ENCODE results near the gene C16orf86. TPM values are rescaled to one million over a fixed set of nuclear protein-coding genes. Genes with fewer than 3 reads are reported as not detected.

C16orf86 gene
- 3.3 and 3.8 TPM in 2 replicates for total RNA-seq

GRCh38 chr16:67666559-67667452 lies at the start of gene C16orf86, which contains the start of gene ENKD1:
Gene C16orf86 (plus strand): TSS chr16:67666814. CDS start chr16:67666971, 157 bp downstream.
Gene ENKD1 (minus strand): TSS chr16:67666750. CDS start chr16:67666442, 308 bp downstream.

DNA sequence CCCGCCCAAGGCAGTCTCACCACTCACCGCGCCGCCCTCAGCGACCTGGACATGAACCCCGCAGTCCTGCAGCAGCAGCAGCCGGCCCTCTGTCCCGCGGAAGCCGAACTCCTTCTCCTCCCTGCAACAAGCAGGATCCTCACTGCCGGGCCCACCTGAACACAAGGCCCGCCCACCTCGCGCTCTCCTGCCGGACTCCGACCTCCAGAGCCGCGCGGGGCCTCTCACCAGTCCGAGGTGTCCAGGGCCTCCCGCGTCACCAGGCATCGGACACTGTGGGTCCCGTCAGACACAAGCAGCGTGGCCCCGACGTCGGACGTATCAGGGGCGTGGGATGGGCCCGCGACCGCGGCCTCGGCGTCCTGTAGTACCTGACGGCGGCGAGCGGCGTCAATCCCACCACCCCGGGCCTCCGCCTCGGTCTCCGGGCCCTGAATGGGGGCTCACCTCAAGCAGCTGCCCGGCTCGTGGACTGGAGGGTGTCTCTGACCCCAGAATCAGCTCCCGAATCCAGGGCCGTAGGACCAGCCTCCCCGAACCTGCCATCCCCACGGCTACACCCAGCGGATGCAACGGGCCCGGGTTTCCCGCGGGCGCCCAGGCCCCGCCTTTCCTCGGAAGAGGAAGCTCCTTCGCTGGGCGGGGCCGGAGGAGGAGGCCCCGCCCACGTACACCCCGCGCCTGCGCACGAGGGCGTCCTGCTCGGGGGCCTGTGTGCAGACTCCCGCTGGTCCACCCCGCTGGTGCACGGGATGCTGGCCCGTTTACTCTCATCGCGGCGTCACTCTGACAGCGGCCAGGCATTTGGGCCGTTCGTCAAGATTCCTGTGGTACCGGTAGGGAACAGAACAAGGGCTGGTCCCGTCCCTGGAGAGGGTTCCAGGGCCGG lies 6.7 kb upstream of the C16orf86 start, which contains the start of gene ACD:
TSS of gene ACD (minus strand) at position 586 of the 889 bp plus-strand sequence. CDS start at position 546, 40 bp downstream.

DNA sequence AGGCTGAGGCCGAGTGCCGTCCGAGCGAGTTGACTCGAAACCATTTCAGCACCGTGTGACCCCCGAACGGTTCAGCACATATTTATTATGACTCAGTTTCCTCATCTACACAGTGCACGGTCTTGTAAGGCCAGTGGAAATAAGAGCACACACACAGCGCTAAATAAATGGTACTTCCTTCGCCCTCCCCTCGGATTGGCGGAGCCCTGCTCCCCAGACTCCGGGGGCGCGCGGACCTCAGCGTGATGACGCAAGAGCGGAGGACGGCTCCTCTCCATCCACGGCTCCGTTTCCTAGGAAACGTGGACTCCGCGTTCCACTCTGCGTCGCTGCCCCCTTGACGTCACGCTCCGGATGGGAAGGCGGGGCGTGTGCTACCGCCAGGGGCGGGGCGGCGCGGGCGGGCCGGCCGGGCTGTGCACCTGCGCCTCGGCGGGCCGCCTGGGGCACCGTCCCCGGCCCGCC lies 6.0 kb upstream of the C16orf86 start, which contains the start of gene PARD6A:
TSS of gene PARD6A (plus strand) at position 397 of the 465 bp plus-strand sequence. CDS start 79 bp downstream, outside the sequence.

Other genes starting within 250 kb of the C16orf86 start
- gene HSD11B2, start 235.7 kb upstream of the C16orf86 start, total RNA-seq, result 0.09 TPM in 1 of 2 replicates, not detected in the other
- 84.4 and 95.4 TPM in 2 replicates for gene ATP6V0D1, start 185.7 kb upstream of the C16orf86 start, total RNA-seq
- gene AGRP, start 183.3 kb upstream of the C16orf86 start, total RNA-seq, result not detected in 2 replicates
- 34.5 and 37.4 TPM in 2 replicates for gene RIPOR1, start 138.0 kb upstream of the C16orf86 start, total RNA-seq
- 20.2 and 30.3 TPM in 2 replicates for gene CTCF, start 104.3 kb upstream of the C16orf86 start, total RNA-seq
- 0.17 and 0.33 TPM in 2 replicates for gene CARMIL2, start 21.7 kb upstream of the C16orf86 start, total RNA-seq
- gene ACD, start 6.6 kb upstream of the C16orf86 start, total RNA-seq, result 7.2 and 10.4 TPM in 2 replicates
- 1.5 and 2.8 TPM in 2 replicates for gene PARD6A, start 5.9 kb upstream of the C16orf86 start, total RNA-seq
- 10.7 and 11.7 TPM in 2 replicates for gene ENKD1, start 64 bp upstream of the C16orf86 start, total RNA-seq
- 63.6 and 72.4 TPM in 2 replicates for gene GFOD2, start 52.5 kb downstream of the C16orf86 start, total RNA-seq
- 7.0 and 7.9 TPM in 2 replicates for gene RANBP10, start 139.7 kb downstream of the C16orf86 start, total RNA-seq
- gene TSNAXIP1, start 140.1 kb downstream of the C16orf86 start, total RNA-seq, result 0.26 and 0.76 TPM in 2 replicates
- 34.5 and 38.6 TPM in 2 replicates for gene THAP11, start 175.5 kb downstream of the C16orf86 start, total RNA-seq
- gene NUTF2, start 180.1 kb downstream of the C16orf86 start, total RNA-seq, result 161 and 190 TPM in 2 replicates
- 16.4 and 16.6 TPM in 2 replicates for gene CENPT, start 180.9 kb downstream of the C16orf86 start, total RNA-seq
- 43.3 and 46.4 TPM in 2 replicates for gene EDC4, start 206.2 kb downstream of the C16orf86 start, total RNA-seq
- 0.22 TPM in 1 of 2 replicates, not detected in the other for gene NRN1L, start 218.1 kb downstream of the C16orf86 start, total RNA-seq
- 13.3 and 14.9 TPM in 2 replicates for gene PSKH1, start 226.4 kb downstream of the C16orf86 start, total RNA-seq